NCI-H2107 (cell line): ENCODE data around the gene LYSMD4.
A peak's percentile ranks its signal among the peaks of the same experiment; 100 is the strongest.
"Not testable (repeated sequence)": the region's sequence is repeated elsewhere in the genome, so short reads cannot be mapped to it uniquely, and the experiment has no call there.

Experiments used
- DNase-seq: peaks from one replicate; lab custom pipeline; 2025; lab: John Stamatoyannopoulos, UW

LYSMD4 gene

GRCh38 chr15:99733268-99734039 lies at the start of gene LYSMD4:
Gene LYSMD4 (minus strand): TSS chr15:99733437. CDS start chr15:99731999, 1,438 bp downstream.
- peak; percentile 74 for DNase-seq

- DNase-seq: not testable (repeated sequence)
These were observed 48.8 kb upstream of the LYSMD4 start for GRCh38 chr15:99782029-99782428.

- no peak for DNase-seq
These were observed 43.9 kb upstream of the LYSMD4 start for GRCh38 chr15:99777144-99777543.

- DNase-seq: no peak
These were observed 31.3 kb upstream of the LYSMD4 start for GRCh38 chr15:99764522-99764921.

GRCh38 chr15:99763827-99764226 lies 30.6 kb upstream of the LYSMD4 start:
- no peak for DNase-seq

GRCh38 chr15:99762288-99762687 lies 29.1 kb upstream of the LYSMD4 start:
- no peak for DNase-seq

GRCh38 chr15:99755692-99756409 lies 22.6 kb upstream of the LYSMD4 start:
- no peak for DNase-seq

GRCh38 chr15:99753066-99753465 lies 19.8 kb upstream of the LYSMD4 start:
- no peak for DNase-seq

GRCh38 chr15:99752556-99752955 lies 19.3 kb upstream of the LYSMD4 start:
- DNase-seq: no peak

GRCh38 chr15:99750326-99750725 lies 17.1 kb upstream of the LYSMD4 start:
- DNase-seq: not testable (repeated sequence)

GRCh38 chr15:99749386-99749785 lies 16.1 kb upstream of the LYSMD4 start:
- no peak for DNase-seq

- DNase-seq: no peak
These were observed 12.3 kb upstream of the LYSMD4 start for GRCh38 chr15:99745370-99746086.

GRCh38 chr15:99744142-99744541 lies 10.9 kb upstream of the LYSMD4 start:
- no peak for DNase-seq

- DNase-seq: no peak
These were observed 8.6 kb upstream of the LYSMD4 start for GRCh38 chr15:99741835-99742234.

GRCh38 chr15:99738021-99738847 lies 5.0 kb upstream of the LYSMD4 start:
- no peak for DNase-seq

- DNase-seq: no peak
These were observed 3.5 kb upstream of the LYSMD4 start for GRCh38 chr15:99736702-99737101.

GRCh38 chr15:99735868-99736267 lies 2.6 kb upstream of the LYSMD4 start:
- DNase-seq: no peak

GRCh38 chr15:99734575-99734974 lies 1.3 kb upstream of the LYSMD4 start:
- no peak for DNase-seq

GRCh38 chr15:99734040-99734291 lies 729 bp upstream of the LYSMD4 start:
- DNase-seq: not testable (repeated sequence)

- no peak for DNase-seq
These were observed 428 bp downstream of the LYSMD4 start for GRCh38 chr15:99732751-99733267.

- no peak for DNase-seq
These were observed 1.0 kb downstream of the LYSMD4 start for GRCh38 chr15:99732124-99732750.
